ENCODE measurements around the gene ARFRP1.

ARFRP1 gene

DNA sequence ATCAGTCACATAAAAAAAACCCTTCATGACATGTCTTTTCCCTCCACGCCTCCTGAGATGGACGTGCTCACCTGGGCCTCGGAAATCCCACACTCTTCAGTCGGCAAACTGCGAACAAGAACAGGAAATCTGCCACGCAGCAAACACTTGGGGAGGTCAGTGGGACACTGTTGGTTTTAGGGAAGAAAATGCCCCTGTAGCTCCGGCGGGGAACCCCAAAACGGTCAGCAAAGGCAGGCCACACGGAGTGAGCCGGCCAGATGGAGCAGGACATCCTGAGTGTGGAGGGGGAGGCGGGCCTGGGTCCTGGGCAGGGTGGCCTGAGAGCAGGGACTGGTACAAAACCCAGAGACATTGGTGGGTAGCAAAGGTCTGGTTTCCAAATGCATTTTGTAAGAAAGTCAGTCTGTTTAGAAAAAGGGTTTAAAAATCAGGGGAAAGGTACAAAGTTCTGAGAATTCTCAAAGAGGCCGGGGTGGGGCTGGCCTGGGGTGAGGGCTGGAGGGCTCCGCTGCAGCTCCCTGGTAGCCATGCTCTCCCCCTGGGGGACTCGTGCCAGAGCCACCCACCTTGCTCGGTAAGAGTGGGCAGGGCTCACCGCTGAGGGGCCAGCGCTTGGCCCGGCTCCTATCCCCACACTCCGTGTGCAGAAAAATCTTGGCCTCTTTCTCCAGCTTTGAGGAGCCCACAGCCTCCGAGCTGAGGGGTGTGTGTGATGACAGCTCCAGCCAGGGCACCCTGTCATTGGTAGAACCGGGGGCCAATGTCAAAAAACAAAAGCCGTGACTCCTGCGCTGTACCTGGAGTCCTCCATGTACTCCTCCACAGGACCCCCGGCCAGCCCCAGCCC lies 37.0 kb upstream of the ARFRP1 start:
- no peaks in the 10 kb centered on the region for H3K27me3 ChIP-seq (replicated peaks; ENCODE audit: control insufficient read depth, insufficient read depth, low read length)
- H3K36me3 ChIP-seq (ENCODE audit: control insufficient read depth, insufficient read depth, low read length), result peaks cover 3% of the 10 kb centered on the region
- H3K4me3 ChIP-seq (replicated peaks; ENCODE audit: low read depth, low read length), result no peak overlapping the region
- DNase-seq (ENCODE audit: extremely low read depth, insufficient read length), result no peak
- TF ChIP-seq, protein P1, sequence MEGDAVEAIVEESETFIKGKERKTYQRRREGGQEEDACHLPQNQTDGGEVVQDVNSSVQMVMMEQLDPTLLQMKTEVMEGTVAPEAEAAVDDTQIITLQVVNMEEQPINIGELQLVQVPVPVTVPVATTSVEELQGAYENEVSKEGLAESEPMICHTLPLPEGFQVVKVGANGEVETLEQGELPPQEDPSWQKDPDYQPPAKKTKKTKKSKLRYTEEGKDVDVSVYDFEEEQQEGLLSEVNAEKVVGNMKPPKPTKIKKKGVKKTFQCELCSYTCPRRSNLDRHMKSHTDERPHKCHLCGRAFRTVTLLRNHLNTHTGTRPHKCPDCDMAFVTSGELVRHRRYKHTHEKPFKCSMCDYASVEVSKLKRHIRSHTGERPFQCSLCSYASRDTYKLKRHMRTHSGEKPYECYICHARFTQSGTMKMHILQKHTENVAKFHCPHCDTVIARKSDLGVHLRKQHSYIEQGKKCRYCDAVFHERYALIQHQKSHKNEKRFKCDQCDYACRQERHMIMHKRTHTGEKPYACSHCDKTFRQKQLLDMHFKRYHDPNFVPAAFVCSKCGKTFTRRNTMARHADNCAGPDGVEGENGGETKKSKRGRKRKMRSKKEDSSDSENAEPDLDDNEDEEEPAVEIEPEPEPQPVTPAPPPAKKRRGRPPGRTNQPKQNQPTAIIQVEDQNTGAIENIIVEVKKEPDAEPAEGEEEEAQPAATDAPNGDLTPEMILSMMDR (IDR thresholded peaks at IDR 0.05; ENCODE audit: insufficient read depth, low read length, poor library complexity, severe bottlenecking), result no peak

DNA sequence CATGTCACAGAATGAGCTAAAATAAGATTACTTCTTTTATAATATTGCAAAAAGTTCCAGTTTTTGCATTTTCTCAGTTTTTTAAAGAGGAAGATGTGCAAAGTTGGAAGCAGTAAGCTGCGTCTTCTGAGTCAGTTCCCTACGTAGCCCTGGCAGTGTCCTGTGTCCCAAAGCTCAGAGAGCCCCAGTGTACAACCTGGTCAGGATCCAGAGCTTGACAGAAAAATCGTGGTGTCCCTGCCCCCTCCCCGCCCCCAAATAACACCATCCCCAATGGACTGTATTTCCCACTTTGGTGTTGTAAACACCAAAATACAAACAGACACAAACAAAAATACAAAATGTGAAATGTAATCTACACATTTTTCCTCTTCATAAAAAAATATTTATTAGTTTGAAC lies 36.4 kb upstream of the ARFRP1 start:
- TF ChIP-seq, protein P1 (IDR thresholded peaks at IDR 0.05; ENCODE audit: insufficient read depth, low read length, poor library complexity, severe bottlenecking), result no peak
- H3K36me3 ChIP-seq (ENCODE audit: control insufficient read depth, insufficient read depth, low read length), result peaks cover 3% of the 10 kb centered on the region
- no peak overlapping the region for H3K4me3 ChIP-seq (replicated peaks; ENCODE audit: low read depth, low read length)
- no peak for DNase-seq (ENCODE audit: extremely low read depth, insufficient read length)
- no peaks in the 10 kb centered on the region for H3K27me3 ChIP-seq (replicated peaks; ENCODE audit: control insufficient read depth, insufficient read depth, low read length)

DNA sequence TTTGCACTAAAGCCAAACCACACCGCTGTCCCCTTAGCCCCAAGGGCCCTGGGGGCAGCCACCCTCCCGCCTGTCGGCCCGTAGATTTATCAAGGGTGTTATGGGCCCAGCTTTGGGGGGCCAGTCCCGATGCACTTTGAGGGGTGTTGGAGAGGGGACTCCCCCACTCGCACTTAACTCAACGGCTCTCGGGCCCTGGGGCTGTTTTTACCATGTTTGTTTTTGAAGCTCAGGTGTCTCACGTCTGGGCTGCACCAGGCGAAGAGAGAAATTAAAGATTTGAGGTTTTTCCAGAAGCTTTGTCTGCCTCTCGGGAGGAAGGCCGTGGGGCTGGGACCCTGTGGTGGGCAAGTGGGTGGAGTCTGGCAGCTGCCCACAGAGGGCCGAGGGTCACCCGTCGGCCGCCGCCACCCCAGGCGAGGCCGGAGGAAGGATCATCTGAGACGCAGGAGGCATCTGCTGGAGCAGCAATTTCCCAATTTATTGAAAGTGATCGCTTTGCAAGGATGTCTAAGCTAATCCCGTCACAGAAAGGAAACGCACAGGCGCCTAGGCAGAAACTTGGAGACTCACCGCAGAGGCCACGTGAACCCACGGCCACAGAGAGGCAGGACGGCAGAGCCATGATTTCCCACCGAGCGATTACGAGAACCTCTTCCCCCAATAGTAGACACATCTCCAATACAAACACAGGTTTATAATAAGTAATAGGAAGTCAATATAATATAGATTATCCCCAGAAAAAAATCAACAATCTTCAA lies 35.6 kb upstream of the ARFRP1 start:
- H3K27me3 ChIP-seq (replicated peaks; ENCODE audit: control insufficient read depth, insufficient read depth, low read length), result no peaks in the 10 kb centered on the region
- DNase-seq (ENCODE audit: extremely low read depth, insufficient read length), result no peak
- TF ChIP-seq, protein P1 (IDR thresholded peaks at IDR 0.05; ENCODE audit: insufficient read depth, low read length, poor library complexity, severe bottlenecking), result no peak
- peaks cover 3% of the 10 kb centered on the region for H3K36me3 ChIP-seq (ENCODE audit: control insufficient read depth, insufficient read depth, low read length)
- no peak overlapping the region for H3K4me3 ChIP-seq (replicated peaks; ENCODE audit: low read depth, low read length)

DNA sequence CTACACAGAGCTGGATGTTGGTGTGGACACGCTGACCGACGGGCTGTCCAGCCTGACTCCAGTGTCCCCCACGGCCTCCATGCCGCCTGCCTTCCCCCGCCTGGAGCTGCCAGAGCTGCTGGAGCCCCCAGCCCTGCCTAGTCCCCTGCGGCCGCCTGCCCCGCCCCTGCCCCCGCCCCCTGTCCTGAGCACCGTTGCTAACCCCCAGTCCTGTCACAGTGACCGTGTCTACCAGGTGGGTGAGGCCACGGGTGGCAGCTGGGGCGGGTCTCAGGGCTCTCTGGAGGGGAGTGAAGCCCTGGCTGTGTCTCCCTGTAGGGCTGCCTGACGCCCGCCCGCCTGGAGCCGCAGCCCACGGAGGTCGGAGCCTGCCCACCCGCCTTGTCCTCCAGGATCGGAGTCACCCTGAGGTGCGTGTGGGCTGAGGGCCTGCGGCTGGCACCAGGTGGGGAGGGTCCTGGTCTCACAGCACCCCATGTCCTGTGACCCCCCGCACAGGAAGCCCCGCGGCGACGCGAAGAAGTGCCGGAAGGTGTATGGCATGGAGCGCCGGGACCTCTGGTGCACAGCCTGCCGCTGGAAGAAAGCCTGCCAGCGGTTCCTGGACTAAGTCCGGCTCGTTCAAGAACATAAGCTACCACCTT lies 34.7 kb upstream of the ARFRP1 start:
- TF ChIP-seq, protein P1 (IDR thresholded peaks at IDR 0.05; ENCODE audit: insufficient read depth, low read length, poor library complexity, severe bottlenecking), result no peak
- peaks cover 3% of the 10 kb centered on the region for H3K36me3 ChIP-seq (ENCODE audit: control insufficient read depth, insufficient read depth, low read length)
- no peak overlapping the region for H3K4me3 ChIP-seq (replicated peaks; ENCODE audit: low read depth, low read length)
- no peak for DNase-seq (ENCODE audit: extremely low read depth, insufficient read length)
- H3K27me3 ChIP-seq (replicated peaks; ENCODE audit: control insufficient read depth, insufficient read depth, low read length), result no peaks in the 10 kb centered on the region

DNA sequence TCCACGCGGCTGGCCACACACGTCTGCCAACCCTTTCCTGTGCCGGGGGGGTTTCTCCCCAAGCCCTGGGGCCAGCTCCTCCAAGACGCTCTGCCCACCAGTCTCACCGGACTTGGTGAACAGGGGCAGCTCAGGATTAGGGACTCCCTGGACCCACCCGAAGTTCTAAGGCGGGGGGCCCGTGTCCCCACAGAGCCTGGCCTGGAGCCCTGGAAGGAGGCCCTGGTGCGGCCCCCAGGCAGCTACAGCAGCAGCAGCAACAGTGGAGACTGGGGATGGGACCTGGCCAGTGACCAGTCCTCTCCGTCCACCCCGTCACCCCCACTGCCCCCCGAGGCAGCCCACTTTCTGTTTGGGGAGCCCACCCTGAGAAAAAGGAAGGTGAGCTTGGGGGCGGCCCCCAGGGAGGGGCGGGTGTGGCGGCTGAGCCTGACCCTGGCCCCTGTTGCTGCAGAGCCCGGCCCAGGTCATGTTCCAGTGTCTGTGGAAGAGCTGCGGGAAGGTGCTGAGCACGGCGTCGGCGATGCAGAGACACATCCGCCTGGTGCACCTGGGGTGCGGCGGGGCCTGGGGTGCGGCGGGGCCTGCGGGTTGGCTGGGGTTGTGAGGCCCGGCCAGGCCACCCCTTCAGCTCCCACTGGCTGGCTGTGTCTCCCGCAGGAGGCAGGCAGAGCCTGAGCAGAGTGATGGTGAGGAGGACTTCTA lies 34.1 kb upstream of the ARFRP1 start:
- DNase-seq (ENCODE audit: extremely low read depth, insufficient read length), result no peak
- TF ChIP-seq, protein P1 (IDR thresholded peaks at IDR 0.05; ENCODE audit: insufficient read depth, low read length, poor library complexity, severe bottlenecking), result no peak
- Histone ChIP-seq H3K36me3 (ENCODE audit: control insufficient read depth, insufficient read depth, low read length) (peaks cover 3% of the 10 kb centered on the region), H3K27me3 (replicated peaks; ENCODE audit: control insufficient read depth, insufficient read depth, low read length) (no peaks in the 10 kb centered on the region), H3K4me3 (replicated peaks; ENCODE audit: low read depth, low read length) (no peak overlapping the region)
